Progenitor cell of endocrine pancreas (in vitro differentiated cells): ENCODE results near the gene KCNQ5. TPM values are rescaled to one million over a fixed set of nuclear protein-coding genes. Genes with fewer than 3 reads are reported as not detected.

ENCODE experiments used
- DNase-seq: peaks from one replicate; pipeline ENCODE4 v3.0.0; 2021; ENCODE audit warnings: low spot score; ENCODE audit not compliant: unreplicated experiment
- H3K27ac Mint-ChIP-seq: 2 replicates; pipeline ENCODE4 v1.8.0; 2021; ENCODE audit warnings: mild to moderate bottlenecking, moderate library complexity, mixed read lengths
- H3K27me3 Mint-ChIP-seq: 2 replicates; pipeline ENCODE4 v1.8.0; 2021; ENCODE audit warnings: mixed read lengths
- H3K36me3 Mint-ChIP-seq: 2 replicates; pipeline ENCODE4 v1.8.0; 2022; ENCODE audit warnings: mixed read lengths; ENCODE audit not compliant: insufficient read depth
- H3K4me1 Mint-ChIP-seq: 2 replicates; pipeline ENCODE4 v1.8.0; 2021; ENCODE audit warnings: low read depth, mixed read lengths
- H3K4me3 Mint-ChIP-seq: 2 replicates; pipeline ENCODE4 v1.8.0; 2021; ENCODE audit warnings: low read depth, mild to moderate bottlenecking, moderate library complexity, mixed read lengths
- H3K9me3 Mint-ChIP-seq: 2 replicates; pipeline ENCODE4 v1.8.0; 2021; ENCODE audit warnings: low read depth, mixed read lengths
- total RNA-seq: library from RNA; stranded (reverse); gene quantifications from 2 replicates; pipeline ENCODE4 v1.2.1, GENCODE V29; 2021
- TF ChIP-seq, protein P1 (sequence below): fragments of 200-600 bp; sonication (generic); IDR thresholded peaks from one replicate; pipeline ENCODE4 v1.5.0; 2021; ENCODE audit warnings: antibody characterized with exemption, mild to moderate bottlenecking; ENCODE audit not compliant: unreplicated experiment

Gene KCNQ5
- total RNA-seq, 1 donor from 2014 or later, result 1.0 TPM

DNA sequence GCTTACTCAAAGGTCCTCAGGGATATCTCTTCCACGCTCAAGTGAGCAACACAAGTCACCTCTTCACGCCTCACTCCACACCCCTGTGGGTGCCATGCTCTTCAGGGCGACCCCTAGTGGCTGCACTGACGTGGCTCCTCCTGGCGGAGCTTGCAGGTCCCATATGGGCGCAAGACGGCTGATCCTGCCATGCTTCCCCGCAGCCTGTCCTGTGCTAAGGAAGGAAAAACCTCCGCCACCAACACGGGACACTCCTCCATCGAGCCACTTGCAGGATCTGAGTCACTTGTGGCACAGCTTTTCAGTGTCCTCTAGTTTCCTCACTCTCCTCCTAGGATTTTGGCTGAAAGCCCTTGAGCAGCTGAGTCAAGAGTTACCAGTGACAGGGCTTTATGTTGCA lies 512.7 kb downstream of the KCNQ5 start:
- TF ChIP-seq, protein P1, sequence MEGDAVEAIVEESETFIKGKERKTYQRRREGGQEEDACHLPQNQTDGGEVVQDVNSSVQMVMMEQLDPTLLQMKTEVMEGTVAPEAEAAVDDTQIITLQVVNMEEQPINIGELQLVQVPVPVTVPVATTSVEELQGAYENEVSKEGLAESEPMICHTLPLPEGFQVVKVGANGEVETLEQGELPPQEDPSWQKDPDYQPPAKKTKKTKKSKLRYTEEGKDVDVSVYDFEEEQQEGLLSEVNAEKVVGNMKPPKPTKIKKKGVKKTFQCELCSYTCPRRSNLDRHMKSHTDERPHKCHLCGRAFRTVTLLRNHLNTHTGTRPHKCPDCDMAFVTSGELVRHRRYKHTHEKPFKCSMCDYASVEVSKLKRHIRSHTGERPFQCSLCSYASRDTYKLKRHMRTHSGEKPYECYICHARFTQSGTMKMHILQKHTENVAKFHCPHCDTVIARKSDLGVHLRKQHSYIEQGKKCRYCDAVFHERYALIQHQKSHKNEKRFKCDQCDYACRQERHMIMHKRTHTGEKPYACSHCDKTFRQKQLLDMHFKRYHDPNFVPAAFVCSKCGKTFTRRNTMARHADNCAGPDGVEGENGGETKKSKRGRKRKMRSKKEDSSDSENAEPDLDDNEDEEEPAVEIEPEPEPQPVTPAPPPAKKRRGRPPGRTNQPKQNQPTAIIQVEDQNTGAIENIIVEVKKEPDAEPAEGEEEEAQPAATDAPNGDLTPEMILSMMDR, result peak; percentile 52
- peaks cover 13% of the 10 kb centered on the region for H3K27me3 Mint-ChIP-seq
- H3K4me1 Mint-ChIP-seq, result peaks cover 5% of the 10 kb centered on the region
- no peak overlapping the region for H3K4me3 Mint-ChIP-seq
- H3K36me3 Mint-ChIP-seq, result no peaks in the 10 kb centered on the region
- no peaks in the 10 kb centered on the region for H3K9me3 Mint-ChIP-seq
- DNase-seq, result peak; percentile 17
- no peak overlapping the region for H3K27ac Mint-ChIP-seq

DNA sequence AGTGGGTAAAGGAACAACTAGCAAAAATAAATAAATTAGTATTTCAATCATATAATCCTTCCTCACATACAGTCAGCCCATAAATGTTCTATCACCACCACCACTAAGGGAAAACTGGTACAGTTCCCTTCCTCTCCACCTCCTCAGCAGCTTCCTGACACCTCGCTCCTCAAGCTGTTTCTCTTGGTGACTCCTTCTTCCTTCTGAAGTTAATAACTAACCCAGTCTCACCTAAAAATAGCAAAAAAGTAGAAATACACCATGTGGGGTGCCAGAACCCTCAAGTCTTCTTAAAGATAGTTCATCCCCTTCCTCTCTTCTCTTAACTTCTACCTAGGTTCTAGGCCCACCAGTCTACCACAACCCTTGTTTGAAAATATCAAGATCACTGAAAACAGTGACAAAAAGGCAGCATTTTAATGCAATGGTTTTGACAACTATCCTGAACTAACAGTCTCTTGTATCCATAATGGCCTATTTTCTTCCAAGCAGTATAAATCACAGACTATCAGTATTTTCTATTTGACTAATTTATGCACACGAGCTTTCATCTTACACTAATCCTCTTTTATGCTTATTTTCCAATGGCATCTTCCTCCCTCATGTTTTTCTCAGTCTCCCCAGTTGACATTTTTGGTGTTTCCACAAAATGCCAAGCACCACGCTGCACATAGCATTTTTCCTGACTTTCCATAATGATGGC lies 518.0 kb downstream of the KCNQ5 start:
- Mint-ChIP-seq H3K27me3 (peaks cover 9% of the 10 kb centered on the region), H3K9me3 (no peaks in the 10 kb centered on the region), H3K4me1 (no peaks in the 10 kb centered on the region), H3K36me3 (no peaks in the 10 kb centered on the region), H3K4me3 (no peak overlapping the region), H3K27ac (no peak overlapping the region)
- DNase-seq, result no peak
- TF ChIP-seq, protein P1, result no peak

DNA sequence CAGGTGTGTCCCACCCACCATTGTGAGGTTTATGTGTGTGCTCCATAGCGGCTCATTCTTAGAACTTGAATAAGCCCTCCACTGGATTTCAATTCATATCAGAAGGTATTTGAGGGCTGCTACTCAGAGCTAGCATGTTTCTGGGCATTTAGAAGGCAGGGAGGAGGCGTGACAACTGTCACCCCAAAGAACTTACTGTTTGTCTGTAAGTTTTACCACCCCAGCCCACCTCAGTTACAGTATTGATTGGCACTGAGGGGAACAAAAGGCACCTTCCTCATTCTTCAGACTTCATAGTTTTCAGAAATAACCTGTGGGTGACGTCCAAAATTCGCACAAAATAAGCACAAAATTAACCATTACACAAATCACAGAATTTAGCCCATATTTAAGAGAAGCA lies 521.7 kb downstream of the KCNQ5 start:
- Mint-ChIP-seq H3K9me3 (no peaks in the 10 kb centered on the region), H3K36me3 (no peaks in the 10 kb centered on the region), H3K27ac (no peak overlapping the region), H3K4me3 (no peak overlapping the region), H3K27me3 (peaks cover 6% of the 10 kb centered on the region), H3K4me1 (no peaks in the 10 kb centered on the region)
- TF ChIP-seq, protein P1, result no peak
- no peak for DNase-seq

DNA sequence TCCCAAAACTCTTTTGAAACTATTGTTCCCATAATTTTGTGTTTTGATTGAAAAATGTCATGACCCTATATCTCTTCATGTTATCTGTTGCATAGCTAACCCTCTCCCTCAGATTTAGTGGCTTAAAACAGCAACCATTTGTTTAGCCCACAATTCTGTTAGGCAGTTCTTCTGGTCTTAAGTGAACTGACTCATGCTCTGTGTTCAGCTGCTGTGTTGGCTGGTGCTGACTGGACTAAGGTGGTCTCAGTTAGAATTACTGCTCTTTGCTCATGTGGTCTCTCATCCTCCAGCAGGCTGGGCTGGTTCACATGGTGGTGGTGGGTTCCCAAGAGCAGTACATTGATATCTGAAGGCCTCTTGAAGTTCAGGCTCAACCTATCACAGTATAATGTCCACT lies 522.7 kb downstream of the KCNQ5 start:
- Mint-ChIP-seq H3K4me3 (no peak overlapping the region), H3K36me3 (no peaks in the 10 kb centered on the region), H3K27ac (no peak overlapping the region), H3K4me1 (no peaks in the 10 kb centered on the region), H3K9me3 (no peaks in the 10 kb centered on the region), H3K27me3 (peaks cover 3% of the 10 kb centered on the region)
- no peak for DNase-seq
- TF ChIP-seq, protein P1, result no peak

DNA sequence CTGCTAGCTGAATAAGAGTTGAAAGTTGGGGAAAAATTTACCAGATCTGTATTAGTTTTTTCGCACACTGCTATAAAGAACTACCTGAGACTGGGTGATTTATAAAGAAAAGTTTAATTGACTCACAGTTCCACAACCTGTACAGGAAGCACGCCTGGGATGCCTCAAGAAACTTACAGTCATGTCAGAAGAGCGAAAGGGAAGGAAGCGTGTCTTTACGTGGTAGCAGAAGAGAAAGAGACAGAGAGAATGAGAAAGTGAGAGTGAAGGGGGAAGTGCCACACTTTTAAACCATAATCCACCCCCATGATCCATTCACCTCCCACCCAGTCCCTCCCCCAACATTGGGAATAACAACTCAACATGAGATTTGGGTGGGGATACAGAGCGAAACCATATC lies 523.8 kb downstream of the KCNQ5 start:
- Mint-ChIP-seq H3K27ac (no peak overlapping the region), H3K36me3 (no peaks in the 10 kb centered on the region), H3K4me3 (no peak overlapping the region), H3K4me1 (no peaks in the 10 kb centered on the region), H3K27me3 (peaks cover 3% of the 10 kb centered on the region), H3K9me3 (no peaks in the 10 kb centered on the region)
- DNase-seq, result no peak
- TF ChIP-seq, protein P1, result no peak
